Suppressor macrophage treated with lipopolysaccharide for 1 hour (primary cell): ENCODE data around the gene GOSR1.
"Not testable (repeated sequence)": the region's sequence is repeated elsewhere in the genome, so short reads cannot be mapped to it uniquely, and the experiment has no call there.

Experiments used
- DNase-seq, 3 donors: peaks; one replicate each; pipeline ENCODE4 v3.0.0-alpha.2; 2020 to 2022

The GOSR1 gene

DNA sequence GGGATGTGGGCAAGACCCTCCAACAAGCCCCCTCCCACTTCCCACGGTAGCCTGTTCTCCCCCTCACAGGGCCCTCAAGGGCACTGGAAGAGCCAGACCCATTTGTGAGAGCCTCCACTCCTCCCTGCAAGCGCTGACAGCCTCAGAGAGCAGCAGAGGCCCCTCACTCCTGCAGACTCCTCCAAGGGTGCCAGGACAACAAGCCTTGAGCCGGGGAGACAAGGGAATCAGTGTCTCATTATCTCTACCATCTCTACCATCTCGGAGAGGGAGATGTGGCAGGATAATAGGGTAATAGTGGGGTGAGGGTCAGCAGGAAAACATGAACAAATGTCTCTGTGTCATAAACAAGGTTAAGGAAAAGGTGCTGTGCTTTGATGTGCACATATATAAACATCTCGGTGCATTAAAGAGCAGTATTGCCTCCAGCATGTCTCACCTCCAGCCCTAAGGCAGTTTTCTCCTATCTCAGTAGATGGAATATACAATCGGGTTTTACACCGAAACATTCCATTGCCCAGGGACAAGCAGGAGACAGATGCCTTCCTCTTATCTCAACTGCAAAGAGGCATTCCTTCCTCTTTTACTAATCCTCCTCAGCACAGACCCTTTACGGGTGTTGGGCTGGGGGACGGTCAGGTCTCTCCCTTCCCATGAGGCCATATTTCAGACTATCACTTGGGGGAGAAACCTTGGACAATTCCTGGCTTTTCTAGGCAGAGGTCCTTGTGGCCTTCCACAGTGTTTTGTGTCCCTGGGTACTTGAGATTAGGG is 86.1 kb downstream of the GOSR1 start:
- not testable (repeated sequence) for DNase-seq

DNA sequence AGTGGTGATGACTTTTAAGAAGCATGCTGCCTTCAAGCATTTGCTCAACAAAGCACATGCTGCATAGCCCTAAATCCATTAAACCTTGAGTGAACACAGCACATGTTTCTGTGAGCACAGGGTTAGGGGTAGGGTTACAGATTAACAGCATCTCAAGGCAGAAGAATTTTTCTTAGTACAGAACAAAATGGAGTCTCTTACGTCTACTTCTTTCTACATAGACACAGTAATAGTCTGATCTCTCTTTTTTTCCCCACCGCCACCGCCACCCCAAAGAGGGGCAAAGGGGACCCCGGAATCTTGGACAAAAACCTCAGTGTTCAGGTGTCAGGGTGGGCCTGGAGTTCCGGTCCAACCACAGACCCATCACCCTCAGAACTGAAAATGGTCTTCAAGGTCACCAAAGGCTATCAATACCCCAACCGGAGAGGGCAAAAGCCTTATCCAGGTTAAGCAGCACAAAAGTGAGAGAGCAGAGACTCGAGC is 86.7 kb downstream of the GOSR1 start:
- DNase-seq = not testable (repeated sequence)

DNA sequence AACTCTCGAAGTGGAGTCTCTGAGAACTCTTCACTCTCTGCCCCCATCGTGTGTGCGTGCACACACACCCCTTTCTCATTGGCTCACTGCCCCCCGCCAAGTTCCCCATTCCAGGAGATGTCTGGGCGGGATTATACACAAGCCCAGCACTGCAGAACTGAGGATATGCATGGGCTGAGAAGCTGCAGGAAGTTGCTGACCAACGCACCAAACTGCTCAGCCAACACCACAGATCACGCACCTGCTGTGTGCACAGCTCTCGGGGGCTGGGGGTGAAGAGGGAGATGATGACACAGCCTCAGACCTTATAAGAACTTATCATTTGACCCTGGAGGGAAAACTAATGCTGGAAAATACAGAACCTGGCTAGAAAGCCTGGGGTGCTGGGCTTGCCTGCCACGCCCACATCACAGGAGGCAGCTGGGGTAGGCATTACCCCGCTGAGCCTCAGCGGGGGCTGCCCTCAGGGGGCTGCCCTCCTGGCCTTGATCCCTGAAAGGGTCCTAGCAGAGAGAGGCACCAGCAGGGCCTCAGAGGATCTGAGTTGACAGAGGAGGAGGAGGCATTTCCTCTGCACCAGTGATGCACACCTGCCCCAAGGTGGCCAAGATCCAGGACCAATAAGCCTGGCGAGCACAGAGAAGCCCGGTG is 87.3 kb downstream of the GOSR1 start:
- DNase-seq = peak; percentile 51 to 65 (median 59)

DNA sequence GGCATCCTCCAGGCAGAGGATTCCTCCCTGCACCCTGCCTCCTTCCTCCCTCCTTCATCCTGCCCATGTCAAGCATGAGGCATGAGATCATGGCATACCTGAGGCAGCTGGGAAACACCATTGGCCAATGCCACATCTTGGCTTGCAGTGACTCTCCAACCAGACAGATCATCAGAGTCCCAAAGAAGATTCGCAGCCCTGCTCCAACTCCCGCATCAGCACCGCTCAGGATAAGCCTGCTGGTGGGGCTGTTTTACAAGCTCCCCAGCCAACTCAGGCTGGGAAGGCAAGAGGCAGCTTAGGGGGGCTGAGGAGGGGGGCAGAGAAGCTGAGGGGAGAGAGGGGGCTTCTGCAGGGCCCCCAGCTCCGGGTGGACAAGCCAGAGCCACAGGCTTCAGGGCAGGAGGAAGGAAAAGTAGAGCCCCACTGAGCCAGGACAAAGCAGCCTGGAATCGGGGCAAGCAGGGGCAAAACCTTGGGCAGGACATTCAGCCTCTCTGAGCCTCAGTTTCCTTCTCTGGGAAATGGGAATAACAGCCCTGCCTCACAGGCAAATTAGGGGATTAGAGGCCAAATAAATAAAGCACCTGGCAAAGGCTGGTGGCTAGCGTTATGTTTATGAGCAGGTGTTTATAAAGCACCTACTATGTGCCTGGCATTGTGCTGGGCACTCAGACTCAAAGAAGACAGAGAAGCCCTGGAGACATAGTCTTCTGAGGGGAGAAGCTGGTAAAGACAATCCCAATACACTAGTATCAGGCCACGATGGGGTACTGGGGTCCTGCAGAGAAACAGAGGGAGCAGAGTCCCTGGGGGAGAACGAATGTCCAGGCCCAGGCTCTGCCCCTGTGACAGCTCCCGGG is 88.1 kb downstream of the GOSR1 start:
- DNase-seq = no peak

DNA sequence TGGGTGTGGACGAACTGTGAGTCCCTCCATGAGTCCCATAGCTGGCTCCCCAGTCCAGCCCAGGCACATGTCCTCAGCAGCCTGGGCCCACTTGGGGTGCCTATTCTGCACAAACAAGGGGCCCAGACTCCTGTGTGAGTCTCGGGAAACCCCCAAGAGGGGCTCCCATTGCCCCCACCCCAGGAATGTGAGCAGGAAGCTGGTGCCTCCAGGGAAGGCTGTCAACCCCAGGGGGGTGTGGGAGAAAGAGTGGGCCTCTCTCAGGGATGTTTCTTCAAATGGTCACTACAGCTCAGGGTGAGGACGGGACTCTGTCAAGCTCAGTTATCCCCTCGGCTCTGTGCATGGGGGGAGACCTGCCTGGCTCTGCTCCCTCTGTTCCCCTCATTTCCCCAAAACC is 88.9 kb downstream of the GOSR1 start:
- DNase-seq = not testable (repeated sequence)

DNA sequence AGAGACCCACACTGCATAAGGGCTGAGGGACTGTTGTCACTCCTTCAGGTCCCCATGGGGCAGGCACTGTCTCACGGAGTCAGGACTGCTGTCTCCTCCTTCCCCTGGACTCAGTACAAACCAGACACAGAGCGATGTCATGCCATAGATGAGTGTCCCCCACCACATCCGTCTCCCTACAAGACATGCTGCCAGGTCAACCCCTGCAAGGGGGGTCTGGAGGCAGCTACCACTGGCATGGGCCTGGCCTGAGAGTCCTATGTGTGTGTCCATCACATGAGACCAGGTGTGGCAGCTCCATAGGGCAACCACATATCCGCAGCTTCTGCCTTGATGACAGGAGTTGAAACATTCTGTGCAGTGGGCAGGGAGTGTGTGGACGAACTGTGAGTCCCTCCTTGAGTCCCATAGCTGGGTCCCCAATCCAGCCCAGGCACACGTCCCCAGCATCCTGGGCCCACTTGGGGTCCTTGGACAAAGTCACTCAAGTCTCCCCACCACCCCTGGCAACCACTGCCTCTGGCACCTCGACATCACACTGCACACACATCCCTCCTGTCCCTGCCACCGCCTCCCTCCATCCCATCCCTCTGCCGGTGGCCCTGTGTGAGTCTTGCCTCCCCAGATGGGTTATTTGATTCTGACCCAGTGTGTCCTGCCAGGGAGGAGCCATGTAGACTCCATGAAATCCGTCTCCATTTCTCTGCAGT is 89.5 kb downstream of the GOSR1 start:
- DNase-seq = not testable (repeated sequence)

DNA sequence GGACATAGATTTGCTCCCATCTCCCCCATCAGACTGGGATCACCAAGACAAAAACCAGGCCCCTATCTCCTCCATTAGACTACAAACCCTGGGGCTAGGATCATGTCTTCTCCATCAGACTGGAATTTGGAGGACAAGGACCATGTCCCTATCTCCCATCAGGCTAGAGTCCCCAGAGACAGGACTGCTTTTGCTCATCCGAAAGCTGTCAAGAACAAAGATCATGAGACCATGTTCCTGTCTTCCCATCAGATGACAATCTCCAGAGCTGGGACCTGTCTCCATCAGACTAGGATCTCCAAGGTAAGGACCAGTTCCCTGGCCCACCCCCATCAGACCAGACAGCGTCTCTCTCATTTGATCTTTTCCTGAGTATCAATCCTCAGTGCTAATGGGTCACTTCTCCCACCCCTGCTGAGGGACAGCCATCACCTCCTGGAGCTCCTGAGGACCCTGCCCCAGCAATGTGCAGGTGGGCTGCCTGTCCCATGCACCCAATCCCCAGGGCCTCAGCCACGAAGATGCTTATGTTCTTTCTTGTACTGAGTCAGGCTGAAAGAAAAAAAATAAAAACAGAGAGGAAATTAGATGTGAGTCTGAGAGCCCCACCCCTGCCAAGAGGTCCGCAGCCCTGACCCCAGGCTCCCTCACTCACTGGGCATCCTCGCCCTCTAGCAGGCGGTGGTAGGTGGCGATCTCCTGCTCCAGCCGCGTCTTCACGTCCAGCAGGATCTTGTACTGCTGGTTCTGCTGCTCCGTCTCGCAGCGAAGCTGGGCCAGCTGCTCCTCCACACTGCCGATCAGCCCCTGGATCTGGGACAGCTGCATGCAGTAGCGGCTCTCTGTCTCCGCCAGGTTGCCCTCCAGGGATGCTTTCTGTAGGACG is 90.3 kb downstream of the GOSR1 start:
- DNase-seq = no peak

DNA sequence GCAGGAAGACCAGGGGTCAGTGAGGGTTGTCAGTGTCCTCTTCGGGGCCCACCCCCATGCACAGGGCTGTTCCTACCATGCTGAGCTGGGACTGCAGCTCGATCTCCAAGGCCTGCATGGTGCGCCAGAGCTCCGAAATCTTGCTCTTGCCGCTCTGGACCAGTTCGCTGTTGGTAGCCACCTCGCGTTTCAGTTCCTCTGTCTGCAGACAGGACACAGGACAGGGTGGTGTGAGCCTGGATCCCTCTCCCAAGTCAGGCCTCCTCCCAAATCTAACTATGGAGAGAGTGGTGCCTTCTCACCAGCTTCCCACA is 90.9 kb downstream of the GOSR1 start:
- no peak for DNase-seq

DNA sequence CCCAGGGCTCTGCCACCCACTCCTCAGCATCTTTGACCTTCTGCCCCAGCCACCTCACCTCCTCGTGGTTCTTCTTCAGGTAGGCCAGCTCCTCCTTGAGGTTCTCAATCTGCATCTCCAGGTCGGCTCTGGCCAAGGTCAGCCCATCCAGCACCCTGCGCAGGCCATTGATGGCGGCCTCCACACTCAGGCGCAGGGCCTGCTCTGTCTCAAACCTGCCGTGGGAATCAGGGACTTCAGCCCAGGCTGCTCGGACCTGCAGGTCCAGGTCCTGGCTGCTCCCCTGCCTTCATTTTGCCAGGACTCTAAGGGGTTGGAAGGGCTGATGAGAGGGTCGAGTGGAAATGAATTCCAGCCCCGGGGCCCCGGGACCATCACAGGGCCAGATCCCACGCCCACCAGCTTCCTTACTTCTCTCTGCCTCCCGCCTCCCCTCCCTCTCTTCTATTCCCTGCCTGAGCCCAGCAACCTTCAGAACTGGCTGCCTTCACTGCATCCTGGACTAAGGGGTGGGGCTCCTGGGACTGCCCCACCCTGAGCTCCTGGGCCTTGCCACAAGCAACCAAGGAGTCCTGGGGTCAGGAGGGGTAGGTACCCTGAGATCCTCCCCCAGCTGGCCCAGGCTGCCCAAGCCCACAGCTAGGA is 92.4 kb downstream of the GOSR1 start:
- DNase-seq = not testable (repeated sequence)

DNA sequence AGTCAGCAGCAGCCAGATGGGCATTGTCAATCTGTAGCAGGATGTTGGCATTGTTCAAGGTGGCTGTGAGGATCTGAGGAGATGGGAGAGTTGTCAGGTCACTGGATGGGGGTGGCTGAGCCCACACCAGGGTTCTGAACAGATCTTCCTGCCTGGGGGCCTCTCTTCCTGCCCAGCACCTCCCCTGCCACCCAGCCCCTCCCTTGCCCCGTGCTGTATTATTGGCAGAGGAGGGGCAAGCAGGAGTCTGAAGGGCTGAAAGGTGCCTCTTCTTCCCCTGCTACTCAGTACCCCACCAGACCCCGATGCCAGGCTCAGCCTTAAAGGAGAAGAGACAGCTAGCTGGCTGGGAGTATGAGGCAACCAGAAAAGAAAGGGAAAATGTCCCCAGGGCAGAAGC is 93.0 kb downstream of the GOSR1 start:
- no peak for DNase-seq

DNA sequence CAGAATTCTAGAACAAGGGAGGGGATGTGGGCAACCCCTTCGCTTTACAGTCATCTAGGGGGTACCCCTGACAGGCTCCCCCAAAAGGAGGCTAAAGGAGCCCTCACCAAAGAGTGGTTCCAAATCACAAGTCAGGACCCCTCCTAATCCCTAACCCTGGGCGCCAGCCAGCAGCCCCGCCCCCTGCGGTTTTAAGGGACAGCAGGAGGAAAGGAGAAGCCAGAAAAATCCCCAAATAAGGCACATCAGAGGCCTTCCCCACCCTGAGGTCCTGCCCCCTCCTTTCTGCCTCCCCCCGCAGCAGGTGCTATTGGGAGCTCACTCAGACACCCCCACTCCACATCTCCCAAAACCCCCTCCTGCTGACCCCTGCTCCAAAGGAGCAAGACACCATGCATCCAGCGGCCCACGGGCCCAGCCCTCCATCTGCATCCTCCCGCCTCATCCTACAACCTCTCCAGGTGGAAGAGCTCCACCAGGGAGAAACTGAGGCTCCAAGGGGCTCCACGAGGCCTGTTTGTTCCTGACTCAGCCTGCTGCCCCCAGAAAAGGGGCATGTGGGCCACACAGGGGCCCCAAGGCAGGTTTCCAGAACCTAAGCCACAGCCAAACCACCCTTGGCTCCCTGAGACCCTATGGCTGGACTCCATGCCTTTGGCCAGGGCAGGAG is 93.5 kb downstream of the GOSR1 start:
- peak in 2 of 3 donors; percentile 13 to 39 for DNase-seq

DNA sequence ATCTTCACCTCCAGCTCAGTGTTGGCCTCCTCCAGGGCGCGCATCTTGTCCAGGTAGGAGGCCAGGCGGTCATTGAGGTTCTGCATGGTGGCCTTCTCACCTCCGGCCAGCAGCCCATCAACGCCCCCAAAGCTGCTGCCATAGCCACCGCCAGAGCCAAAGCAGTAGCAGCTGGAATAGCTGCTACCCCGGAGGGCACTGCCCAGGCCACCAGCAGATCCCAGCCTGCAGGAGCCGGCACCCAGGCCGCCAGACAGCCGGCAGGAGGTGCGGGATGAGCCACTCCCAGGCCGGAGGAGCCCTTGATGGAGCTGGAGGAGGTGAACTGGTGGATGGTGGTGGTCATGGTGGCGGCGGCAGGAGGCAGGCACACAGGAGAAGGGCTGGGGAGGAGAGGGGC is 94.2 kb downstream of the GOSR1 start:
- not testable (repeated sequence) for DNase-seq

DNA sequence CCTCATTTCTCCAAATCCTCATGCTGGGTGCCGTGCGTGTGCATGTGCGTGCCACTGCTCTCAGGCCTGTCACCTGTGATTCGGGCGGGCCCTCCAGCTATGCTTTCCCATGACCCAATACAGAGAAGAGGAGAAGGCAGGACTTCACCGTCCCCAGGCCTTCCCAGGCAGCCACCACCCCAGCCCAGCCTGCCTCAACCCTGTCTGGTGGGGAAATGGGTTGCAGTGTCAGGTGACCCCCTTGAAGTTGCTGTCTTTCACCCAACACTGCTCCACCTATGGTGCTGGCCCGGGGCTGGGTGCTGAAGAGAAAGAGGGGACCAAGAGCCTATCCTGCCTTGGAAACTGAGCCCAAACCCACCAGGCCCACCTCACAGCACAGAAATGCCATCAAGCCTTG is 94.7 kb downstream of the GOSR1 start:
- DNase-seq = no peak

DNA sequence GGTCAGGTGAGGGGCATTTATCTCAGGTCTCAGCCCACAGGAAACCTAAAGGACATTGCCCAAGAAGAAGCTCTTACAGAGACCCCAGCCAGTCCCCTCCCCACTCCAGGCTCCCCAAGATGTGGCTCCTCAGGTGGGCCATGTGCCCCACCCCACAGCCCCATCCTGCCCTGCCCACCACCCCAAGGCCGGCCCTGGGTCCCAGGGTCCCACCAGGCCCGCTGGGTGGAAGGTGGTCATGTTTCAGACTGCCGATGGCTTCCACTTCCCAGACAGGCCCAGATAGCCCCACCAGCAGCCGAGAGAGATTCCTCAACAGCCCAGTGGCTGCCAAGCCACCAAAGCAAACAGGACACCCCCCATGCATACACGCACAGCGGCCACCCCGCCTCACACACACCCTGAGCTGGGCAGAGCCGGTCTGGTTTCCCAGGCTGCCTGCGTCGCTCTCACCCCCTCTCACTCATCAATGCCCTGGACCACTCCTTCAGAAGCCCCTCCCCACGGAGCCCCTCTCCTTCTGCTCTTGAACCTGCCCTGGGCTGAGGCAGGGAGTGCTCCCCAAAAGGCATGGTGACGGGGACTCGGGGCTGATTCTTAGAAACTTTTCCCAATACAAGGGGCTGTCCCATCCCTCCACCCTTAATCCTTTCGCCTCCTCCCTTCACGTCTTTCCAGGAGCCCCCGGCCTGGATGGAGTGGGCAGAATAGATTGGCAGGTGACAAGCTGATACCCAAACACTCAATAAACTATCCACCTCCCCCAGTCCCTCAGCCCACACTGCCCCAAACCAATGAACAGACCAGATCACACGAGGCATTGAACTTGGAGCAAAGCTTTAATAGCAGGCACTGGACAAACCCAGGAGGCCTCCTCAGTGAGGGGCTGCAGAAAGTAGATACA is 95.7 kb downstream of the GOSR1 start:
- DNase-seq = not testable (repeated sequence)

DNA sequence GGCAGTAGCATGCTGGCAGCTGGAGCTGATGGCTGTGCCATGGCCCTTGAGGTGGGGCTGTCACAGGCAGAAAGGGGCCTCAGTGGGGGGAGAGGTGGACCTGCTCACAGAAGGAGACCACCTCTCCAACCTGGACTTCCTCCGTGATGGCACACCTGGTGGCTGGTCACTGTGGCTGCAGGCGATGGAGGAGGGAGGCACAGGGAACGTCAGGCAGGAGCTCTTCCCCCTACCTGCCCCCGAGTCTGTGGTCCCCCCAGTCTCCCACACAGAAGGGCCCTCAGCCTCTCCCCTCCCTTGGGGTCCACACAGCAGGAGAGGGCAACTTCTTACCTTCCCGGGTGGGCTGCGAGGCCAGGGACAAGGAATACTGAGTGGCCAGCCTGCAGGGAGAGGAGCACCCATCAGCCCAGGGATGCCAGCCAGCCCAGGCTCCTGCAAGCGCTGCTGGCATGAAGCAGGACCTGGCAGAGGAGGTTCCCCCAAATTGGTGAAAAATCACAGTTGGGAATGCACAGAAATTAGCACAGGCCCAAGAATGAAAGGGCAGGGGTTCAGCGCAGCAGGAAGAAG is 96.5 kb downstream of the GOSR1 start:
- DNase-seq = no peak

DNA sequence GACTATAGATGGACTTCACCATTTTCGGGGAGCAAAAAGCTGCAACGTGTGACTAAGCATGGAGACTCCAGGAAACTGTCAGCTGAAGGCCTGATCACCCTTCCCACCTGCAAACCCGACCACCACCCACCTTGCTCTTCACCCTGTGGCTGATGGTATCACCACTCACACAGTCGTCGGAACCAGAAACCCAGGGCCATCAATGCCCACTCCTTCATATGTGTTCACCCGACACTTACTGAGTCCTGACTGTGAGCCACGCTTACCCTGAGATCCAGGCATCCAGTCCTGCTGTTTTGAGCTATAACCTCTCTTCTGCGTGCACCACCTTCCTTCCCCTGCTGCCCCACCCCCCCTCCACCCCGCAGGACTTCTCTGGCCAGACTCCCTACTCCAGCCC is 97.1 kb downstream of the GOSR1 start:
- not testable (repeated sequence) for DNase-seq

DNA sequence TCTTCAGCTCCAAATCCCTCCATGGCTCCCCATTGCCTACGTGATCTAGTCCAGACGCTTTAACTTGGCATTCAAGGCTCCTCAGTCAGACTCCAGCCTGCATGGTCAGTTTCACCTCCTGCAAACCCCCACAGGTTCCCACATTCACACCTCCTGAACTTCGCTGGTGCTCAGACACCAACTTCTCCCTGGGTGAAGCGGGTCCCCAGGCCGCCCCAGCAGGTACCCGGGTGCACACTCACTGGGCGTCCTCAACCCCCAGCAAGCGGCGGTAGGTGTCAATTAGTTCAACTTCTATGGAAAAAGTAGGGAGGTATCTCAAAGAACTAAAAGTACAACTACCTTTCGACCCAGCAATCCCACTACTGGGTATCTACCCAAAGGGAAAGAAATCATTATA is 97.6 kb downstream of the GOSR1 start:
- DNase-seq = not testable (repeated sequence)

DNA sequence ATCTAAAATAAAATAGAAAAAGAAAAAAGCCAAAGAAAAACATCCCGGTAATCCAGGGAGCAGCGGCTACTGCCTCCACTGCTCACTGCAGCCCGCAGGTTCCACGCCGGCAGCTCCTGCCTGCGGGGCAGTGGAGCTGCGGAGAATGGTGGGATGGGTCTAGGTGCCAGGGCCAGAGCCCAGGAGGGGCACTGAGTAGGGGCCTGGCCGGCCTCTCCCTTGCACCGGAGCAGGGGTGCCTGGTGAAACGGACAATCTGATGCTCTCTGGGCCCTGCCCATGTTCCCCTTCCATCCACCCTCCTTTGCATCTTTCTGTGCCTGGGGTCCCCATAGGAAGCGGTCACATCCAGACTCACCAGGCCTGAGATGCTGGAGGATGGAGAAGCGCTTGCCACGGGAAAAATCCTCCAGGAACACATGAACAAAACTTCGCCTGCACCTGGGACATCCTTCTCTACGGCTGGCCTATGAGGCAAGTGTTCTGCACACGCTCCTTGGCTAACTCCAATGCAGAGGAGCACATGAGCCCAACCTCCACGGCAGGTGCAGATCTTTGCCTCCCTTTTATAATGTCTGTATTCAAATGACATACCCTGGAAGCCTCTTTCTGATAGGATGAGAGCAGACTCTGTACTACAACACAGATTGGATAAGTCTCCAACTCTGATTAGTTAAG is 98.6 kb downstream of the GOSR1 start:
- DNase-seq = not testable (repeated sequence)
